ENCODE measurements around the gene INPP5A.

The INPP5A gene

DNA sequence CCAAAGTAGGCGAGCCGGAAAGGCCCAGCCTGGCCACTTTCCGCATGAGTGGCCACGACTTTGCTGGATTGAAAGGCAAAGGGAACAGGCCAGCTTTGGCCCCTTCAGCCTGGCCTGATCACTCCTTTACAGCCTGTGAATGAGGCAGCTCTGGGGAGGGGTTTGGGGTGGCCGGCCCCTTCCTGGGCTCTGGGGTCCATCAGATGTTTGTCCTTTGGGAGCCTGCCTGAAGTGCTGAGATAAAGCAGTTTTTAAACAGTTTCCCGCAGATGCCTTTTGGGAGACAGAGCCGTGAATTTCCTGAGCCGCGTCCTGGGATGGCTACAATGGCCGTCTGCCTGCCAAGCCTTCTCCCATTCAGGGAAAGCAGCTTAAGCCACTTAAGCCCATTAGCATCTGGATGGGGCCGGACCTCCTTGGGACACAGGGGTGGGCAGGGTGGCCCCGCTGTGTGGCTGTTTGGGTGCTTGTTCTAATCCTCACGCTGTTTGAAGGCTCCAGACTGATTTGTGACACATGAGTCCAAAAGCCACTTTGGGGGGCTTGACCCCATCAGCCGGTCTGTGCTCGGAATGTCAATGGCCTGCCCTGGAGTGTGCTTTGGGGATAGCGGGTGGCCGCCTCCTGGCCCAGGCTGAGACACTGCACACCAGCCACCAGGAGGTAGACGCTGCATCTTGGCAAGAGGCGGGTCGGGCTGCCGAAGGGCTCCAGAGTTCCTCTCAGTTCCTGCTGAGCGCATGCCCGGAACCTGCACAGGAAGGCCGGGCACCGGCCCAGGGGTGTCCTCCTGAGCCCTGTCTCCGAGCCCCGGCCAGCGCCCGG lies 209.4 kb downstream of the INPP5A start:
- Histone ChIP-seq H3K4me1 (ENCODE audit: insufficient read depth, low read length, poor library complexity, severe bottlenecking) (no peaks in the 10 kb centered on the region), H3K27me3 (ENCODE audit: insufficient read depth, low read length, poor library complexity, severe bottlenecking) (no peaks in the 10 kb centered on the region), H2AFZ (ENCODE audit: low read length) (no peak overlapping the region), H3K36me3 (ENCODE audit: insufficient read depth, low read length) (peaks cover 10% of the 10 kb centered on the region; the same call in 1 of the 2 replicates), H3K4me2 (ENCODE audit: low read depth, low read length, poor library complexity, severe bottlenecking) (no peak overlapping the region), H4K20me1 (ENCODE audit: insufficient read depth, low read length, poor library complexity, severe bottlenecking) (no peaks in the 10 kb centered on the region), H3K9ac (ENCODE audit: low read depth, low read length, poor library complexity, severe bottlenecking) (no peak overlapping the region), H3F3A (ENCODE audit: low read depth) (no peaks in the 10 kb centered on the region), H3K79me2 (ENCODE audit: insufficient read depth, low read length) (no peaks in the 10 kb centered on the region), H3K9me2 (replicated peaks; ENCODE audit: low read depth, low read length) (no peaks in the 10 kb centered on the region), H3K9me3 (ENCODE audit: insufficient read depth, low read depth, low read length) (no peaks in the 10 kb centered on the region), H3K4me3 (ENCODE audit: low read length, poor library complexity, severe bottlenecking) (no peak overlapping the region)
- TF ChIP-seq, protein P1, sequence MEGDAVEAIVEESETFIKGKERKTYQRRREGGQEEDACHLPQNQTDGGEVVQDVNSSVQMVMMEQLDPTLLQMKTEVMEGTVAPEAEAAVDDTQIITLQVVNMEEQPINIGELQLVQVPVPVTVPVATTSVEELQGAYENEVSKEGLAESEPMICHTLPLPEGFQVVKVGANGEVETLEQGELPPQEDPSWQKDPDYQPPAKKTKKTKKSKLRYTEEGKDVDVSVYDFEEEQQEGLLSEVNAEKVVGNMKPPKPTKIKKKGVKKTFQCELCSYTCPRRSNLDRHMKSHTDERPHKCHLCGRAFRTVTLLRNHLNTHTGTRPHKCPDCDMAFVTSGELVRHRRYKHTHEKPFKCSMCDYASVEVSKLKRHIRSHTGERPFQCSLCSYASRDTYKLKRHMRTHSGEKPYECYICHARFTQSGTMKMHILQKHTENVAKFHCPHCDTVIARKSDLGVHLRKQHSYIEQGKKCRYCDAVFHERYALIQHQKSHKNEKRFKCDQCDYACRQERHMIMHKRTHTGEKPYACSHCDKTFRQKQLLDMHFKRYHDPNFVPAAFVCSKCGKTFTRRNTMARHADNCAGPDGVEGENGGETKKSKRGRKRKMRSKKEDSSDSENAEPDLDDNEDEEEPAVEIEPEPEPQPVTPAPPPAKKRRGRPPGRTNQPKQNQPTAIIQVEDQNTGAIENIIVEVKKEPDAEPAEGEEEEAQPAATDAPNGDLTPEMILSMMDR (conservative IDR thresholded peaks at IDR 0.05; ENCODE audit: low read length): no peak
- no peak for TF ChIP-seq EZH2phosphoT487 (IDR thresholded peaks at IDR 0.05; ENCODE audit: borderline replicate concordance)

DNA sequence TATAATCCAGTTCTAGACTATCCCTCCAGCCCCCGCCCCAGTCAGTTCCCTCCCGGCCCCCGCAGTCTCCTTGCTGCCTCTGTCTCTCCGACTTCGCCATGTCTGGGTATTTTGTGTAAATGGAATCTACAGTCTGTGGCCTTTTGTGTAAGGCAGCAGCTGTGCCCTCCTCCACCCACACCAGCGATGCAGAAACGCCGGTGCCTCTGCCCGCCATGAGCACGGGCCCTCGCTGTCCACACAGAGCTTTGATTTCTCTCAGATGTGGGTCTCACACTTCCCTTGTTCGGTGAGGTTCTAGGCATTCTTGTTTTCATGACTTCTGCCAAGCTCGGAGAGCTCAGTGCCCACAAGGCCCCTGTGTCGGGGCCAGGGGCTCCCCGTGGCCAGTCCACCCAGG lies 210.5 kb downstream of the INPP5A start:
- H3K27me3 ChIP-seq (ENCODE audit: insufficient read depth, low read length, poor library complexity, severe bottlenecking): no peaks in the 10 kb centered on the region
- H3K4me1 ChIP-seq (ENCODE audit: insufficient read depth, low read length, poor library complexity, severe bottlenecking): no peaks in the 10 kb centered on the region
- no peak overlapping the region for H3K4me3 ChIP-seq (ENCODE audit: low read length, poor library complexity, severe bottlenecking)
- no peaks in the 10 kb centered on the region for H4K20me1 ChIP-seq (ENCODE audit: insufficient read depth, low read length, poor library complexity, severe bottlenecking)
- H2AFZ ChIP-seq (ENCODE audit: low read length): no peak overlapping the region
- H3K9ac ChIP-seq (ENCODE audit: low read depth, low read length, poor library complexity, severe bottlenecking): no peak overlapping the region
- no peaks in the 10 kb centered on the region for H3K9me3 ChIP-seq (ENCODE audit: insufficient read depth, low read depth, low read length)
- no peak overlapping the region for H3K4me2 ChIP-seq (ENCODE audit: low read depth, low read length, poor library complexity, severe bottlenecking)
- TF ChIP-seq, protein P1 (conservative IDR thresholded peaks at IDR 0.05; ENCODE audit: low read length): no peak
- no peak for TF ChIP-seq EZH2phosphoT487 (IDR thresholded peaks at IDR 0.05; ENCODE audit: borderline replicate concordance)
- no peaks in the 10 kb centered on the region for H3K9me2 ChIP-seq (replicated peaks; ENCODE audit: low read depth, low read length)
- H3K79me2 ChIP-seq (ENCODE audit: insufficient read depth, low read length): no peaks in the 10 kb centered on the region
- no peaks in the 10 kb centered on the region for H3F3A ChIP-seq (ENCODE audit: low read depth)
- peaks cover 10% of the 10 kb centered on the region; the same call in 1 of the 2 replicates for H3K36me3 ChIP-seq (ENCODE audit: insufficient read depth, low read length)

DNA sequence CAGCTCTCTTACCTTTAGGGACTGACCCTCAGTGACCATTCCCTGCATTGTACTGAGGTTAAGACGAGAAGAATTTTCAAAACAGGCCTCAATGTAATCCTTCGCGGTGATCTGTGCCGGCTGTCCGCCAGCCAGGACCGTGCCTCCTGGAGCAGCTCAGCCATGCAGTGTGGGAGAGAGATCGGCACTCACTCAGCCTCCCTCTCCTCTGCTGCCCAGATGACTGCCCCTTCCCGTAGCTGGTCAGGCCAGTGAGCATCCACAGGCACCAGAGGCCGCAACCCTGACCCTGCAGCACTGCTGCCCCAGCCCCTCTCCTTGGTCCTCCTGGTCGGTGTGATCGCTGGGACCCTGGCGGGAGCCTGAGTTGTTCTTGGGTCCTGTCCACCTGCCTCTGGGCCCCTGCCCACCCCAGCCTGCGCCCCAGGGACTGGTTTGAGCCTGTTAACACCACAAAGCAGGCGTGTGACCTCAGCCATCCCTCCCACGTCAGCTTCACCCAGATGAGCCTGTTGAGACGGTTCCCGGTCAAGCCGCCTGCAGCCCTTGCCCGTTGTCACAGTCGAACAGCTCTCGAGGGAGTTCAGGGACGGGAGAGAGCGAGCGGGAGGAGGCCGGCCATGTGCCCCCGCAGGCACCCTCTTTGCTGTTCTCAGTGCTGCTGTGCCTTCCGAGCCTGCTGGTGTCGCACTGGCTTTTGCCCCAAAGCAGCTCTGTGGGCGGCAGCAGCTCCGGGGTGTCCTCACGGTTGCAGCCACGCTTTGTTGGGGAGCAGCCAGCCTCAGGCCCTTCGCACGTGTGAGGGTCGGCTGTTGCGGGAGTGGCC lies 211.2 kb downstream of the INPP5A start:
- Histone ChIP-seq H3K4me1 (ENCODE audit: insufficient read depth, low read length, poor library complexity, severe bottlenecking) (no peaks in the 10 kb centered on the region), H4K20me1 (ENCODE audit: insufficient read depth, low read length, poor library complexity, severe bottlenecking) (no peaks in the 10 kb centered on the region), H3K4me3 (ENCODE audit: low read length, poor library complexity, severe bottlenecking) (no peak overlapping the region), H3K79me2 (ENCODE audit: insufficient read depth, low read length) (no peaks in the 10 kb centered on the region), H3K4me2 (ENCODE audit: low read depth, low read length, poor library complexity, severe bottlenecking) (no peak overlapping the region), H3K9me2 (replicated peaks; ENCODE audit: low read depth, low read length) (no peaks in the 10 kb centered on the region), H3K36me3 (ENCODE audit: insufficient read depth, low read length) (peaks cover 12% of the 10 kb centered on the region; the same call in 1 of the 2 replicates), H3K9me3 (ENCODE audit: insufficient read depth, low read depth, low read length) (no peaks in the 10 kb centered on the region), H3K27me3 (ENCODE audit: insufficient read depth, low read length, poor library complexity, severe bottlenecking) (no peaks in the 10 kb centered on the region), H3F3A (ENCODE audit: low read depth) (no peaks in the 10 kb centered on the region), H3K9ac (ENCODE audit: low read depth, low read length, poor library complexity, severe bottlenecking) (no peak overlapping the region), H2AFZ (ENCODE audit: low read length) (no peak overlapping the region)
- TF ChIP-seq, protein P1 (conservative IDR thresholded peaks at IDR 0.05; ENCODE audit: low read length): no peak
- TF ChIP-seq EZH2phosphoT487 (IDR thresholded peaks at IDR 0.05; ENCODE audit: borderline replicate concordance): no peak

All from Loucy (cell line).